PC-9 (cell line): Measurements from ENCODE around the gene ROBO2. TPM values are rescaled to one million over a fixed set of nuclear protein-coding genes. Genes with fewer than 3 reads are reported as not detected.

Experiments used
- BruUV-seq: library from RNA; stranded (reverse); fragments of 400-500 nt; replicated peaks from 2 replicates; lab custom pipeline; 2021; lab: Mats Ljungman, UMichigan
- CTCF ChIA-PET: fragments of 300-600 bp; sonication (Branson Sonifier 250); formaldehyde crosslinking; loops from one replicate; lab custom pipeline; 2022; ENCODE audit warnings: antibody characterized with exemption; lab: Charles Lee
- POLR2A ChIA-PET: fragments of 300-600 bp; sonication (Branson Sonifier 250); formaldehyde crosslinking; loops from one replicate; lab custom pipeline; 2022; ENCODE audit warnings: antibody characterized with exemption; ENCODE audit not compliant: unreplicated experiment; lab: Charles Lee
- DNase-seq, 2 experiments: peaks; one replicate each; pipeline versions ENCODE4 v3.0.0 to v3.0.0-alpha.2; 2015 to 2022; ENCODE audit warnings: mixed read lengths in 1 of 2
- H2AFZ ChIP-seq: fragments of 200-600 bp; sonication (generic); 2 replicates; pipeline ENCODE4 v1.8.1; 2017; ENCODE audit warnings: antibody characterized with exemption
- H3F3A ChIP-seq: fragments of 200-600 bp; sonication (generic); 2 replicates; pipeline ENCODE4 v1.8.1; 2017; ENCODE audit warnings: antibody characterized with exemption, mild to moderate bottlenecking, low read depth; ENCODE audit not compliant: insufficient read depth
- H3K27ac ChIP-seq: fragments of 200-600 bp; sonication (generic); 2 replicates; pipeline ENCODE4 v1.6.1; 2016; ENCODE audit warnings: mixed run types
- H3K27me3 ChIP-seq: fragments of 200-600 bp; sonication (generic); 2 replicates; pipeline ENCODE4 v1.6.1; 2016; ENCODE audit warnings: low read depth, mixed run types; ENCODE audit not compliant: insufficient read depth
- H3K36me3 ChIP-seq: fragments of 200-600 bp; sonication (generic); 2 replicates; pipeline ENCODE4 v1.6.1; 2016; ENCODE audit warnings: low read depth, mixed run types
- H3K4me1 ChIP-seq: fragments of 200-600 bp; sonication (generic); replicated peaks from 2 replicates; pipeline ENCODE4 v1.6.1; 2016; ENCODE audit warnings: mixed run types; ENCODE audit not compliant: insufficient read depth
- H3K4me2 ChIP-seq: fragments of 200-600 bp; sonication (generic); 2 replicates; pipeline ENCODE4 v1.6.1; 2017; ENCODE audit warnings: mixed run types
- H3K4me3 ChIP-seq: fragments of 200-600 bp; sonication (generic); 2 replicates; pipeline ENCODE4 v1.6.1; 2016; ENCODE audit warnings: mixed run types
- H3K79me2 ChIP-seq: fragments of 200-600 bp; sonication (generic); 2 replicates; pipeline ENCODE4 v1.6.1; 2017; ENCODE audit warnings: low read depth, mixed run types
- H3K9me2 ChIP-seq: fragments of 200-600 bp; sonication (generic); 2 replicates; pipeline ENCODE4 v1.8.1; 2017; ENCODE audit warnings: mild to moderate bottlenecking; ENCODE audit not compliant: insufficient read depth
- H3K9me3 ChIP-seq: fragments of 200-600 bp; sonication (generic); 2 replicates; pipeline ENCODE4 v1.8.1; 2016; ENCODE audit warnings: low read depth; ENCODE audit not compliant: insufficient read depth
- H4K20me1 ChIP-seq: fragments of 200-600 bp; sonication (generic); 2 replicates; pipeline ENCODE4 v1.8.1; 2017; ENCODE audit not compliant: insufficient read depth
- CTCF ChIP-seq: fragments of 200-600 bp; sonication (generic); conservative IDR thresholded peaks from 2 replicates; pipeline ENCODE4 v1.6.1; 2017; ENCODE audit warnings: mixed run types, antibody characterized with exemption, mild to moderate bottlenecking, moderate library complexity
- EZH2 ChIP-seq: fragments of 200-600 bp; sonication (generic); IDR thresholded peaks from 2 replicates; pipeline ENCODE4 v1.8.0; 2017; ENCODE audit warnings: antibody characterized with exemption, low read depth
- intact Hi-C: fragments of 100-400 bp; cut with micrococcal nuclease; formaldehyde crosslinking; loops from one replicate; pipeline ENCODE4 v1.10.0; 2022; ENCODE audit not compliant: unreplicated experiment
- total RNA-seq: library from RNA; stranded (reverse); gene quantifications from 2 replicates; pipeline ENCODE4 v1.2.3, GENCODE V29; 2021

The ROBO2 gene
- total RNA-seq, 1 experiment from 2014 or later: 0.39 TPM

DNA sequence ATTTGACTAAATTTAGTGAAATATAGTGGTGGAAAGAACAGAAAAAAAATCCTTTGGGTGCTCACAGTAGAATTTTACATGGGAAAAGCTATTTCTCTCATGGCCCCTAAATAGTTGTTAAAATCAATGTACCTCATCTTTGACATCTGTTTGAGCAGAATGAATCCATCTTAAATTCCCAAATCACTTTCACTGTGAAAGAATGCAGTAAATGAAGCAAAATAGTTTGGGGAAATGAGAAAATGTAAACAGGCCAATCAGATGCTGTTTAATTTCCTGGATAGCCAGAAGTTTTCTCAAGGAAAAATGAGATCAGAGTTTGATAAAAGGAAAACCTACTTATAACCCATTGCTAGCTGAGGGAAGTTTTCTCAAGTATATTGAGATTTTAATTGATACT lies 406.9 kb downstream of the ROBO2 start:
- CTCF ChIA-PET: no interaction called here
- H3K27me3 ChIP-seq: no peaks in the 10 kb centered on the region
- no peaks in the 10 kb centered on the region for H3K4me1 ChIP-seq
- no peak overlapping the region for H2AFZ ChIP-seq
- POLR2A ChIA-PET: no interaction called here
- H3K27ac ChIP-seq: no peak overlapping the region
- no peak for TF ChIP-seq EZH2
- no peak for TF ChIP-seq CTCF
- H3K9me2 ChIP-seq: no peaks in the 10 kb centered on the region
- DNase-seq: no peak
- BruUV-seq: no TSS peak
- H4K20me1 ChIP-seq: no peaks in the 10 kb centered on the region
- H3K9me3 ChIP-seq: no peaks in the 10 kb centered on the region
- no peak overlapping the region for H3K4me3 ChIP-seq
- no peaks in the 10 kb centered on the region for H3K36me3 ChIP-seq
- no peak overlapping the region for H3K4me2 ChIP-seq
- no peaks in the 10 kb centered on the region for H3K79me2 ChIP-seq
- H3F3A ChIP-seq: no peaks in the 10 kb centered on the region
- intact Hi-C loops: no loop called here

DNA sequence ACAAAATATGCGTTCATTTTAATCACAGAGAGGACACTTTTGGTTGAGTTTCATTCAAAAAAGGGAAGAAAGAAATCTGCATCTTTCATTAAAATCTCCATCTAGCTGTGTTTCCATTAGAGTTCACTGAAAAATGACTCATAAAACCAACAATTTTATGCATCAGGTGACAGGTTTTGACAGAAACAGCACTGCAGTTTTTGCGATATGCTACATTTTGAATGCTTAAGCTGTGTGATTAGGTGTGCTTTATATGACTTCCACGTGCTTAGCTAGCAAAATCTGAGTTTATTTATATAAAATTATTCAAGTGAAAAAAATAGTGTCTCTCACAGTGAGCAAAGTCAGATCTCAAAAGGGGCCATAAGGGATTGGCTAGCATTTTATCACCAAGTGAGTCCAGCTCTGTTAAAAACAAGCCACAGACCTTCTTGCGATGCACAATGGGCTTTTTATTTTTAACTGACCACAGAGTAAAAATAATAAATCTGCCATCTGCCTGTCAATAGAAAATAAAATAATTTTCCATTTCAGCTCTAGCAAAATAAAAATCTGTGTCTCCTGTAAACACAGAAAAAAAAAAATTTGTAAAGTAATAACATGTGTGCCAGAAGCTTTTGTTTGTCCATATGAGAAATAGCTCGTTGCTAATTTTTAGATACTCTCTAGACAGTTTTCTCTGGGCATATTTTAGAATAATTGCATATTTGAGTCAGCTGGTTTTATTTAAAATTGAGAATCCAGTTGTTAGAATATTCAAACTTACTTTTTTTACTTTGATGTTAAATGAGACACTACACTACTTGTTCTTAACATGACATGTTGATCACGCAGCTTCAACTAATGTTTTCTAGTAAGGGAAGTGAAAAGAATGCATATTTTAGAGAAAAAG lies 409.8 kb downstream of the ROBO2 start:
- Histone ChIP-seq H3K27ac (no peak overlapping the region), H3K9me3 (no peaks in the 10 kb centered on the region), H2AFZ (no peak overlapping the region), H3K4me3 (no peak overlapping the region), H3K4me1 (no peaks in the 10 kb centered on the region), H4K20me1 (no peaks in the 10 kb centered on the region), H3F3A (no peaks in the 10 kb centered on the region), H3K27me3 (no peaks in the 10 kb centered on the region), H3K79me2 (no peaks in the 10 kb centered on the region), H3K9me2 (no peaks in the 10 kb centered on the region), H3K4me2 (no peak overlapping the region), H3K36me3 (no peaks in the 10 kb centered on the region)
- no peak for DNase-seq
- BruUV-seq: no TSS peak
- ChIA-PET CTCF (no interaction called here), POLR2A (no interaction called here)
- TF ChIP-seq EZH2: no peak
- no peak for TF ChIP-seq CTCF
- intact Hi-C loops: no loop called here

DNA sequence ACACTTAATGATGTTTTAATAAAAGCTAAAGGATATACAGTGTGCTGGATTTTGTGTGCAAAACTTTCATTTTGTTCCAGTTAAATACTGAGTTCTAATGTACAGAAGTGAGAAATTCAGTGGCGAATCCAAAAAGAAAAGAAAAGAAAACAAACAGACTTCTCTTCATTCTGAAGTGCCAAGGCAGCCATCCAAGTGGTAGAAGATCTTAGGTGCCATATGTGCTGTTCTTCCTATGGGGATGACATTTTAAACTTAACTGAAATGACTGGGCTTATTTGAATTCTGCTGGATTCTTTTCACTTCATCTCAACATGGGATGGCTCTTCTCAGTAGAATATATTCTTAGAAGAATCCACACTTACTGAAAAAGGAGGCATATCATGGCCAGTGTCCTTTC lies 416.5 kb downstream of the ROBO2 start:
- no TSS peak for BruUV-seq
- intact Hi-C loops: no loop called here

More for the DNA sequence above, 416.5 kb downstream of the ROBO2 start:
- ChIA-PET CTCF (no interaction called here), POLR2A (no interaction called here)
- Histone ChIP-seq H3K79me2 (no peaks in the 10 kb centered on the region), H3K4me2 (no peak overlapping the region), H3K36me3 (no peaks in the 10 kb centered on the region), H3K9me3 (no peaks in the 10 kb centered on the region), H2AFZ (no peak overlapping the region), H4K20me1 (no peaks in the 10 kb centered on the region), H3K4me3 (no peak overlapping the region), H3K9me2 (no peaks in the 10 kb centered on the region), H3K27me3 (no peaks in the 10 kb centered on the region), H3F3A (no peaks in the 10 kb centered on the region), H3K27ac (no peak overlapping the region), H3K4me1 (no peaks in the 10 kb centered on the region)
- no peak for DNase-seq
- no peak for TF ChIP-seq EZH2
- no peak for TF ChIP-seq CTCF
